Sigmoid colon (tissue), 4 donors: Measurements from ENCODE around the gene MKRN1.

ENCODE experiments used
- CTCF ChIP-seq, 4 experiments: fragments of 450-650 bp in 3 of 4; fragments of 200-600 bp in 1 of 4; IDR thresholded peaks; one replicate each; pipeline ENCODE4 v1.5.1; 2016 to 2019; ENCODE audit warnings: antibody characterized with exemption in 4 of 4, mild to moderate bottlenecking in 3 of 4, moderate library complexity in 2 of 4
- POLR2AphosphoS5 ChIP-seq, 4 donors: sonication (generic); formaldehyde crosslinking; IDR thresholded peaks; one replicate each; pipeline ENCODE4 v1.6.1; 2017; ENCODE audit warnings: antibody characterized with exemption in 4 of 4

GRCh38 chr7:140440593-140440992 is 38.7 kb downstream of the MKRN1 start:
- no peak for TF ChIP-seq CTCF (IDR thresholded peaks at IDR 0.05)
- no peak for TF ChIP-seq POLR2AphosphoS5 (IDR thresholded peaks at IDR 0.05)
